Bronchial epithelial cell (primary cell): ENCODE measurements around the gene PPCS. TPM values are rescaled to one million over a fixed set of nuclear protein-coding genes. Genes with fewer than 3 reads are reported as not detected.
A peak's percentile ranks its signal among the peaks of the same experiment; 100 is the strongest.

Source experiments
- DNase-seq: peaks from one replicate; pipeline ENCODE4 v3.0.0-alpha.2; 2010; ENCODE audit warnings: low read depth
- FAIRE-seq: peaks from 2 replicates; lab custom pipeline; 2011; peaks lifted over from hg19 to GRCh38; lab: Jason Lieb, UNC
- H3K27me3 ChIP-seq: 2 replicates; pipeline ENCODE4 v1.5.1; 2011; ENCODE audit warnings: low read length; ENCODE audit not compliant: control insufficient read depth, insufficient read depth
- H3K36me3 ChIP-seq: 2 replicates; pipeline ENCODE4 v1.5.1; 2011; ENCODE audit warnings: low read length; ENCODE audit not compliant: control insufficient read depth, insufficient read depth
- H3K4me3 ChIP-seq: 2 replicates; pipeline ENCODE4 v1.5.1; 2011; ENCODE audit warnings: mild to moderate bottlenecking, low read depth, low read length, control low read depth
- CTCF ChIP-seq: IDR thresholded peaks from 2 replicates; pipeline ENCODE4 v1.5.1; 2011; ENCODE audit warnings: mild to moderate bottlenecking, moderate library complexity, low read length, control low read depth, inconsistent platforms; ENCODE audit not compliant: insufficient read depth, severe bottlenecking
- total RNA-seq: library from RNA; depleted of rRNA; stranded (reverse); fragments of >200 nt; gene quantifications from 2 replicates; pipeline ENCODE4 v1.2.1, GENCODE V29; 2014

The PPCS gene
- 34.8 and 52.4 TPM in 2 replicates for total RNA-seq

- no peaks in the 10 kb centered on the region for H3K27me3 ChIP-seq
- FAIRE-seq (no peak), DNase-seq (peak; percentile 73)
- TF ChIP-seq CTCF, result peak; percentile 28
- H3K4me3 ChIP-seq, result peak within 1 kb of the TSS; percentile 73
- H3K36me3 ChIP-seq, result peaks cover 2% of the 10 kb centered on the region
These were observed at the start of gene PPCS, which contains the start of gene ZMYND12 for GRCh38 chr1:42456010-42456753. TSS of gene PPCS (plus strand) at chr1:42456543. CDS start at chr1:42456566, 23 bp downstream. TSS of gene ZMYND12 (minus strand) at chr1:42456022. CDS start at chr1:42455997, 25 bp downstream.

GRCh38 chr1:42414551-42415496 lies 41.5 kb upstream of the PPCS start:
- Histone ChIP-seq H3K4me3 (no peak overlapping the region), H3K27me3 (peaks cover 4% of the 10 kb centered on the region), H3K36me3 (no peaks in the 10 kb centered on the region)
- no peak for FAIRE-seq
- no peak for DNase-seq
- TF ChIP-seq CTCF, result no peak

DNA sequence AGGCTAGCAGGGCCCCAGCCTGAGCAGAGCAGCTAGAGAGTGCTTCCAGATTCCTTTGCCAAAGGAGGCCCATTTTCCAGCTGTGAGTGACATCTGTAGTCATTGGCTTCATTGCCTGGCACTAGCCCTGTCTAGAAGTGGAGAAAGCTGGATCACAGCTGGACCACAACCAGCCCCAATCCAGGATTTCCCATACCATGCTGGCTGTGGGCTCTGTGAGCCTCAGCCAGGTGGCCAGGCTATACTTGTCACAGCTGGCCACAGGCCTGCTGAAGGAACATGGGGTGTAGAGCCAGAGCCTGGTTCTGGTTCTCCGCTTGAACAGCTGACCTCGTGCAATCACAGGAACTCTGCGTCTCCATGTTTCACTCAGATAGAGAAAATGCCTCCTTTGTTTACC lies 39.2 kb upstream of the PPCS start:
- TF ChIP-seq CTCF, result no peak

DNA sequence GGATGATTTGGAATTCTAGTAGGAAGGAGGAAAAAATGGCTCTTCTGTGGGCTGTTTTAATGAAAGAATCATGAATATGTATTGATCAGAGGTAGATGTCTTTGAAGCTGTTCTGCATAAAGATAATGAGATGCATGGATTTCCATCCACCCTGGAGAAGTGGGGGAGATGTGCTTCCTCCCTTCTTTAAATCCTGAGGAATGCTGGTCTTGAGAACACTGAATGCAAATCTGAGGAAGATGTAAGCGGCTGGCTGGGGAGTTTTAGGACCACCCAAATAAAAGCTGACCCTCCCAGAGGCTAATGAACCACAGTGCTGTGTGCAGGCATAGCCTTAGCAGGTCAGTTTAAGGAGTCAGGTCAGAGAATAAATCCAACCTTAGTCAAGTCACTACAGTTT lies 37.8 kb upstream of the PPCS start:
- no peak for FAIRE-seq
- no peaks in the 10 kb centered on the region for H3K36me3 ChIP-seq
- H3K4me3 ChIP-seq, result no peak overlapping the region
- no peak for TF ChIP-seq CTCF
- no peak for DNase-seq
- H3K27me3 ChIP-seq, result peaks cover 6% of the 10 kb centered on the region

More for the DNA sequence above, 39.2 kb upstream of the PPCS start:
- no peak for FAIRE-seq
- H3K36me3 ChIP-seq, result no peaks in the 10 kb centered on the region
- H3K4me3 ChIP-seq, result no peak overlapping the region
- peaks cover 6% of the 10 kb centered on the region for H3K27me3 ChIP-seq
- no peak for DNase-seq

DNA sequence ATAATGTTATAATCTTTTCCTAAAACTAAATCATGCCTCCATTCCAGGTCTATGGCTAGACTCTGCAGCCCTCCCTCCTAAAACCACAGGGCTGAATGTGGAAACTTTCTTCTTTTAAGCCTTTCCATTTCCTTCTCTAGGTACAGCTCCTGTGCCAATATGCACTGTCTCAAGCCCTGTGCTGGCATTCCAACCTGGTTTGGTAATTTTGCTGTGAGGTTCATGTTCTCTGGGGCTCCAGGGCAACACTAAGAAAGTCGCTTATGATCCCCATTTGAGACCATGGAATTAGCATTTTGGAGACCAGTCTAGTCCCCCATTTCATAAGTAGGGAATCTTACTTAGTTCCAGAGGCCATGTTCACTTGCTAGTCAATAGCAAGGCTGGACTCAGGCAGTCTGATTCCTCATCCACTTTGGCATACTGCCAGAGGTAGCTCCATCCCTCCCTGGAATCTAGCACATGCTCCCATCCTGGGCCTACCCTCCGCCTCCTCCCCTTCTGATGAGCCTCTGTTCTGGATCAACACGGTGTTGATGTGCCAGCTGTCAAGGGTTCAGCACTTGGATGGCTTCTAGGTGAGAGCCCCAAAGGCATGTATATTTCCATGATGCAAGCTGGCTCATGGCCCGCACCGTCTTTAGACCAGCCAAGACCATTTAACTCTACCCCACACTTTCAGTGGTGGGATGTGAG lies 37.1 kb upstream of the PPCS start:
- FAIRE-seq (no peak), DNase-seq (no peak)
- peaks cover 6% of the 10 kb centered on the region for H3K27me3 ChIP-seq
- no peak overlapping the region for H3K4me3 ChIP-seq
- no peaks in the 10 kb centered on the region for H3K36me3 ChIP-seq
- TF ChIP-seq CTCF, result no peak
